ENCODE measurements around the gene LY6G5B.
A peak's percentile ranks its signal among the peaks of the same experiment; 100 is the strongest.
"Not testable (repeated sequence)": the region's sequence is repeated elsewhere in the genome, so short reads cannot be mapped to it uniquely, and the experiment has no call there.

LY6G5B gene

GRCh38 chr6:31691078-31691463 is 21.3 kb downstream of the LY6G5B start:
- DNase-seq (ENCODE audit: low spot score) = no peak

GRCh38 chr6:31691564-31692108 is 21.9 kb downstream of the LY6G5B start:
- no peak for DNase-seq (ENCODE audit: low spot score)

GRCh38 chr6:31692353-31692752 is 22.6 kb downstream of the LY6G5B start:
- no peak for DNase-seq (ENCODE audit: low spot score)

- no peak for DNase-seq (ENCODE audit: low spot score)
Observed at GRCh38 chr6:31692886-31693285, 23.1 kb downstream of the LY6G5B start.

GRCh38 chr6:31693535-31693934 is 23.8 kb downstream of the LY6G5B start:
- no peak for DNase-seq (ENCODE audit: low spot score)

GRCh38 chr6:31697555-31697954 is 27.8 kb downstream of the LY6G5B start:
- DNase-seq (ENCODE audit: low spot score) = peak; percentile 11

- DNase-seq (ENCODE audit: low spot score) = no peak
Observed at GRCh38 chr6:31700740-31701401, 31.1 kb downstream of the LY6G5B start.

GRCh38 chr6:31701666-31702404 is 32.1 kb downstream of the LY6G5B start:
- DNase-seq (ENCODE audit: low spot score) = no peak

- peak; percentile 7 for DNase-seq (ENCODE audit: low spot score)
Observed at GRCh38 chr6:31702405-31702818, 32.6 kb downstream of the LY6G5B start.

GRCh38 chr6:31702819-31703716 is 33.3 kb downstream of the LY6G5B start, which contains the start of gene ABHD16A:
Gene ABHD16A (minus strand): TSS chr6:31703324. CDS start chr6:31703281, 43 bp downstream.
- peak; percentile 97 for DNase-seq (ENCODE audit: low spot score)

- no peak for DNase-seq (ENCODE audit: low spot score)
Observed at GRCh38 chr6:31705931-31706330, 36.2 kb downstream of the LY6G5B start.

- no peak for DNase-seq (ENCODE audit: low spot score)
Observed at GRCh38 chr6:31706599-31706998, 36.8 kb downstream of the LY6G5B start, which contains the start of gene LY6G6F. Gene LY6G6F (plus strand): TSS chr6:31706866. CDS start chr6:31706907, 41 bp downstream.

- DNase-seq (ENCODE audit: low spot score) = no peak
Observed at GRCh38 chr6:31707701-31708100, 37.9 kb downstream of the LY6G5B start.

- no peak for DNase-seq (ENCODE audit: low spot score)
Observed at GRCh38 chr6:31708224-31708623, 38.4 kb downstream of the LY6G5B start.

- not testable (repeated sequence) for DNase-seq (ENCODE audit: low spot score)
Observed at GRCh38 chr6:31709157-31709556, 39.4 kb downstream of the LY6G5B start.

GRCh38 chr6:31710523-31711219 is 40.9 kb downstream of the LY6G5B start:
- no peak for DNase-seq (ENCODE audit: low spot score)

- DNase-seq (ENCODE audit: low spot score) = no peak
Observed at GRCh38 chr6:31711233-31711632, 41.5 kb downstream of the LY6G5B start.

- no peak for DNase-seq (ENCODE audit: low spot score)
Observed at GRCh38 chr6:31712296-31712695, 42.5 kb downstream of the LY6G5B start.

GRCh38 chr6:31713465-31713864 is 43.7 kb downstream of the LY6G5B start:
- no peak for DNase-seq (ENCODE audit: low spot score)

- no peak for DNase-seq (ENCODE audit: low spot score)
Observed at GRCh38 chr6:31713991-31714684, 44.4 kb downstream of the LY6G5B start.
